Hematopoietic multipotent progenitor cell treated with erythropoietin and hydrocortisone succinate and interleukin-3 and kit ligand, for 6 days (in vitro differentiated cells): ENCODE results near the gene MLYCD.
"Not testable (repeated sequence)": the region's sequence is repeated elsewhere in the genome, so short reads cannot be mapped to it uniquely, and the experiment has no call there.

Source experiments
- DNase-seq: peaks from one replicate; pipeline ENCODE4 v3.0.0-alpha.2; 2015

Gene MLYCD

GRCh38 chr16:83926726-83927397, 27.9 kb downstream of the MLYCD start:
- DNase-seq, result peak; percentile 70

GRCh38 chr16:83928341-83929055, 29.6 kb downstream of the MLYCD start:
- DNase-seq, result no peak

- DNase-seq, result no peak
Measured at GRCh38 chr16:83929811-83930555, 31.1 kb downstream of the MLYCD start.

GRCh38 chr16:83930730-83931500, 32.0 kb downstream of the MLYCD start:
- no peak for DNase-seq

- DNase-seq, result no peak
Measured at GRCh38 chr16:83931556-83931955, 32.6 kb downstream of the MLYCD start.

GRCh38 chr16:83932304-83932703, 33.4 kb downstream of the MLYCD start:
- no peak for DNase-seq

GRCh38 chr16:83932955-83933673, 34.2 kb downstream of the MLYCD start:
- DNase-seq, result no peak

- no peak for DNase-seq
Measured at GRCh38 chr16:83933885-83934683, 35.2 kb downstream of the MLYCD start.

GRCh38 chr16:83934684-83934977, 35.7 kb downstream of the MLYCD start:
- DNase-seq, result no peak

- DNase-seq, result no peak
Measured at GRCh38 chr16:83935005-83935857, 36.3 kb downstream of the MLYCD start.

- DNase-seq, result no peak
Measured at GRCh38 chr16:83935858-83936255, 36.9 kb downstream of the MLYCD start.

GRCh38 chr16:83936581-83937165, 37.8 kb downstream of the MLYCD start:
- DNase-seq, result no peak

GRCh38 chr16:83937267-83937666, 38.4 kb downstream of the MLYCD start:
- no peak for DNase-seq

GRCh38 chr16:83937922-83938885, 39.3 kb downstream of the MLYCD start:
- no peak for DNase-seq

- no peak for DNase-seq
Measured at GRCh38 chr16:83939266-83939855, 40.4 kb downstream of the MLYCD start.

- no peak for DNase-seq
Measured at GRCh38 chr16:83940119-83940518, 41.2 kb downstream of the MLYCD start.

- DNase-seq, result no peak
Measured at GRCh38 chr16:83940630-83941378, 41.9 kb downstream of the MLYCD start.

- not testable (repeated sequence) for DNase-seq
Measured at GRCh38 chr16:83941546-83941945, 42.6 kb downstream of the MLYCD start.
